Hepatocyte (in vitro differentiated cells): Measurements from ENCODE around the gene ZCCHC3. TPM values are rescaled to one million over a fixed set of nuclear protein-coding genes. Genes with fewer than 3 reads are reported as not detected.

Experiments
- DNase-seq: peaks from one replicate; pipeline ENCODE4 v3.0.0-alpha.2; 2016; ENCODE audit warnings: low spot score
- H2AFZ ChIP-seq: fragments of 200-600 bp; sonication (generic); 2 replicates; pipeline ENCODE4 v1.6.0; 2016; ENCODE audit warnings: antibody characterized with exemption, mild to moderate bottlenecking
- H3K27ac ChIP-seq: fragments of 200-600 bp; sonication (generic); 2 replicates; pipeline ENCODE4 v1.5.1; 2016; ENCODE audit warnings: mild to moderate bottlenecking
- H3K27me3 ChIP-seq: fragments of 200-600 bp; sonication (generic); 2 replicates; pipeline ENCODE4 v1.6.1; 2016
- H3K36me3 ChIP-seq: fragments of 200-600 bp; sonication (generic); replicated peaks from 2 replicates; pipeline ENCODE4 v1.5.1; 2016; ENCODE audit warnings: low read depth; ENCODE audit not compliant: insufficient read depth
- H3K4me1 ChIP-seq: fragments of 200-600 bp; sonication (generic); 2 replicates; pipeline ENCODE4 v1.5.1; 2016; ENCODE audit warnings: mild to moderate bottlenecking, moderate library complexity; ENCODE audit not compliant: insufficient read depth
- H3K4me2 ChIP-seq: fragments of 200-600 bp; sonication (generic); 2 replicates; pipeline ENCODE4 v1.6.0; 2016
- H3K4me3 ChIP-seq: fragments of 200-600 bp; sonication (generic); 2 replicates; pipeline ENCODE4 v1.5.1; 2016; ENCODE audit warnings: mild to moderate bottlenecking
- H3K79me2 ChIP-seq: fragments of 200-600 bp; sonication (generic); 2 replicates; pipeline ENCODE4 v1.6.0; 2017; ENCODE audit warnings: mild to moderate bottlenecking
- H3K9me2 ChIP-seq: fragments of 200-600 bp; sonication (generic); replicated peaks from 2 replicates; pipeline ENCODE4 v1.6.0; 2017; ENCODE audit warnings: mild to moderate bottlenecking; ENCODE audit not compliant: insufficient read depth
- H3K9me3 ChIP-seq: fragments of 200-600 bp; sonication (generic); 2 replicates; pipeline ENCODE4 v1.5.1; 2016; ENCODE audit warnings: low read depth, mild to moderate bottlenecking
- H4K20me1 ChIP-seq: fragments of 200-600 bp; sonication (generic); 2 replicates; pipeline ENCODE4 v1.6.0; 2016; ENCODE audit warnings: mild to moderate bottlenecking; ENCODE audit not compliant: insufficient read depth, poor library complexity, severe bottlenecking
- CTCF ChIP-seq: fragments of 200-600 bp; sonication (generic); IDR thresholded peaks from 2 replicates; pipeline ENCODE4 v1.5.1; 2016; ENCODE audit warnings: antibody characterized with exemption, mild to moderate bottlenecking; ENCODE audit not compliant: poor library complexity
- EZH2 ChIP-seq: fragments of 200-600 bp; sonication (generic); IDR thresholded peaks from 2 replicates; pipeline ENCODE4 v1.6.1; 2016; ENCODE audit warnings: antibody characterized with exemption, mild to moderate bottlenecking, borderline replicate concordance
- EZH2phosphoT487 ChIP-seq: fragments of 200-600 bp; sonication (generic); IDR thresholded peaks from one replicate; pipeline ENCODE4 v1.6.1; 2018; ENCODE audit warnings: antibody characterized with exemption, mild to moderate bottlenecking, low read depth, moderate library complexity; ENCODE audit not compliant: unreplicated experiment, severe bottlenecking
- WGBS: methylation state at CpG from one replicate; pipeline ENCODE4 v1.1.6; 2016; ENCODE audit warnings: low lambda C conversion rate; ENCODE audit errors: missing lambda C conversion rate; 5-methylcytosine and 5-hydroxymethylcytosine counted together
- polyA plus RNA-seq: library from polyadenylated mRNA; unstranded; fragments of >200 nt; fragmentation: Nextera tagmentation; extraction: Ambion mirVana; gene quantifications from 2 replicates; pipeline ENCODE4 v1.2.1, GENCODE V29; 2016
- total RNA-seq: library from RNA; depleted of rRNA; stranded (reverse); fragments of >200 nt; gene quantifications from 2 replicates; pipeline ENCODE4 v1.2.3, GENCODE V29; 2014

Gene ZCCHC3
- total and polyA plus RNA-seq, 2 experiments from 2014 or later, result 27.4 to 29.0 TPM

- H3K27ac ChIP-seq, result peak overlapping the region; percentile 97
These were observed 28.7 kb downstream of the ZCCHC3 start for GRCh38 chr20:325889-326644.

DNA sequence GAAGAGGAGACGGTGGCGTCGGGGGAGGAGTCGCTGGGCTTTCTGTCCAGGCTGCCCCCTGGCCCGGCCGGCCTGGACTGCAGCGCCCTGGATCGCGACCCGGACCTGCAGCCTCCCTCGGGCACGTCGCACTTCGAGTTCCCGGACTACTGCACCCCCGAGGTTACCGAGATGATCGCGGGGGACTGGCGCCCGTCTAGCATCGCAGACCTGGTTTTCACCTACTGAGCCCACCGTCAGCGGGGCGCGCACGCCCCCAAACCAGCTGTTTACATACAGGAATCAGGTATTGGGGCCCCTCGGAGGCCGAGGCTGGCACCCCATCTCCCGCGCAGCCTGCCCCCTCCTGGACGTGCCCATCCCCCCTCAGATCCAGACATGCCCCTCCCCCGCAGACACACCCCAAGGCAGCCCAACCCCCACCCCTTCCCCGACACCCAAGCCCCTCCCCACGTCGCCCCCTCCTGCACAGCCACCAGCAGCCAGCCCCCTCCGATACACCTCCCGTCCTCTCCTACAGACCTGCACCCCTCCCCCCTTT lies 29.3 kb downstream of the ZCCHC3 start:
- Histone ChIP-seq H3K36me3 (no peaks in the 10 kb centered on the region), H3K9me2 (no peaks in the 10 kb centered on the region), H4K20me1 (peaks cover 35% of the 10 kb centered on the region), H3K4me2 (peak overlapping the region; percentile 97), H3K27me3 (no peaks in the 10 kb centered on the region), H3K4me1 (peaks cover 5% of the 10 kb centered on the region), H2AFZ (peak overlapping the region; percentile 49), H3K79me2 (peaks cover 32% of the 10 kb centered on the region), H3K9me3 (no peaks in the 10 kb centered on the region), H3K4me3 (peak overlapping the region; percentile 61), H3K27ac (peak overlapping the region; percentile 97)
- peak; percentile 62 for DNase-seq
- TF ChIP-seq EZH2 (no peak), EZH2phosphoT487 (no peak), CTCF (peak; percentile 10)
- WGBS, result under 1% methylated on average over 29 of the region's 38 CpGs

More at GRCh38 chr20:325889-326644, 28.7 kb downstream of the ZCCHC3 start:
- H4K20me1 ChIP-seq, result peaks cover 34% of the 10 kb centered on the region
- H3K9me3 ChIP-seq, result no peaks in the 10 kb centered on the region
- peak overlapping the region; percentile 49 for H2AFZ ChIP-seq
- no peaks in the 10 kb centered on the region for H3K9me2 ChIP-seq
- DNase-seq, result peak; percentile 85
- no peaks in the 10 kb centered on the region for H3K36me3 ChIP-seq
- peak overlapping the region; percentile 97 for H3K4me2 ChIP-seq
- H3K27me3 ChIP-seq, result no peaks in the 10 kb centered on the region
- H3K4me1 ChIP-seq, result peaks cover 5% of the 10 kb centered on the region
- peaks cover 31% of the 10 kb centered on the region for H3K79me2 ChIP-seq
- WGBS, result 1% methylated on average over 48 of the region's 103 CpGs
- TF ChIP-seq CTCF (no peak), EZH2phosphoT487 (no peak), EZH2 (no peak)
- H3K4me3 ChIP-seq, result peak overlapping the region; percentile 51

GRCh38 chr20:327186-328026 lies 30.0 kb downstream of the ZCCHC3 start:
- peak; percentile 96 for DNase-seq
- TF ChIP-seq CTCF (no peak), EZH2phosphoT487 (no peak), EZH2 (no peak)
- H3K27ac ChIP-seq, result peak overlapping the region; percentile 79
- H3K9me2 ChIP-seq, result no peaks in the 10 kb centered on the region
- peaks cover 32% of the 10 kb centered on the region for H3K79me2 ChIP-seq
- peaks cover 35% of the 10 kb centered on the region for H4K20me1 ChIP-seq
- H3K4me2 ChIP-seq, result peak overlapping the region; percentile 97
- no peaks in the 10 kb centered on the region for H3K27me3 ChIP-seq
- peak overlapping the region; percentile 61 for H3K4me3 ChIP-seq
- no peak overlapping the region for H2AFZ ChIP-seq
- H3K9me3 ChIP-seq, result no peaks in the 10 kb centered on the region
- peaks cover 5% of the 10 kb centered on the region for H3K4me1 ChIP-seq
- 3% methylated on average over 26 of the region's 47 CpGs for WGBS
- no peaks in the 10 kb centered on the region for H3K36me3 ChIP-seq
